ENCODE results near the gene HADHB.

- TF ChIP-seq CTCF (conservative IDR thresholded peaks at IDR 0.05) (no peak), ZFX (IDR thresholded peaks at IDR 0.05) (no peak)
Observed at GRCh38 chr2:26298638-26299393, 54.1 kb downstream of the HADHB start.
